ENCODE measurements around the gene OR51F2.

- TF ChIP-seq CTCF (conservative IDR thresholded peaks at IDR 0.05; ENCODE audit: low read depth in 2 of 2), result no peak
- TF ChIP-seq REST (IDR thresholded peaks at IDR 0.05; ENCODE audit: unreplicated experiment), result no peak
- no peak for TF ChIP-seq POLR2AphosphoS5 (IDR thresholded peaks at IDR 0.05; ENCODE audit: low read depth)
- TF ChIP-seq EZH2phosphoT487 (IDR thresholded peaks at IDR 0.05; ENCODE audit: unreplicated experiment), result no peak
- no peak for TF ChIP-seq EZH2 (IDR thresholded peaks at IDR 0.05; ENCODE audit: low read depth, unreplicated experiment)
- no peak for TF ChIP-seq NANOG (IDR thresholded peaks at IDR 0.05; ENCODE audit: borderline replicate concordance)
- TF ChIP-seq CREB1 (CRISPR knock-in tag; IDR thresholded peaks at IDR 0.05; ENCODE audit: low read depth), result no peak
- TF ChIP-seq ETS1 (IDR thresholded peaks at IDR 0.05), result no peak
Measured at GRCh38 chr11:4825132-4825531, 4.0 kb downstream of the OR51F2 start.

Measured in GM23338 (cell line).